ENCODE results near the gene SUMF1.

Gene SUMF1

DNA sequence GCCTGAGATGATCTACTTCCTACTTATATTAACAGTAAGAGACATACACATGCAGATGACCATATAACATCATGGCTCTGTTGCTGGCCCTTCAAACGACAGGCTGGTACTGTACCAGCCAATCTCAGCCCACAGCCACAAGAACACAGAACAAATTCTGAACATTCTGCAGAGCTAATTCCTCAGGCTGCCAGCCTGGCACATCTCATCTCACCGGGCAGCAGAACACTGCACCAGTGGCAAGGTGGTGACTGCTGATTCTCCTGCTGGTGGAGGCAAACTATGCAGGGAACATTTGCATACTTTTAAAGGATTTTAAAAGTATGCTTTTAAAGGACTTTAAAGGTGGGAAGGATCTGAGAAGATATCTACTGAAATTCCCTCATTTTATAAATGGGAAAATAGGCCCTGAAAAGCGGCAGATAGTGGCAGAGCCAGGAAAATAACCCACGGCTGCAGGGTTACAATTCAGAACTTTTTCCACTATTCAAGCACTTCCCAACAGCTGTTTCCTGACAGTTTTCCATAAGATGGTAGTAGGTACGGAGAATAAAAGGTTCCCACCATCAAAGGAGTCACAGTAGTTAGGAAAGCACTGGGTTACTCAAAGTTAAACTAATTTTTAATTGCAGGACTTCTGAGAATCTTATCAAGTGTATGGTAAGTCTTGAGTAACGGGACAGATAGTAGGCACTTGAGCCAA is 37.3 kb downstream of the SUMF1 start:
- TF ChIP-seq POLR2AphosphoS5 (IDR thresholded peaks at IDR 0.05; ENCODE audit: low read depth, low read length) (no peak), SIN3A (IDR thresholded peaks at IDR 0.05; ENCODE audit: borderline replicate concordance, insufficient read depth, low read length) (no peak), TAF1 (IDR thresholded peaks at IDR 0.05; ENCODE audit: borderline replicate concordance, insufficient read depth, low read length) (no peak), FOXP2 (optimal IDR thresholded peaks at IDR 0.05; ENCODE audit: borderline replicate concordance, extremely low read depth, extremely low read length, insufficient read depth) (no peak)
- TF ChIP-seq, protein P1, sequence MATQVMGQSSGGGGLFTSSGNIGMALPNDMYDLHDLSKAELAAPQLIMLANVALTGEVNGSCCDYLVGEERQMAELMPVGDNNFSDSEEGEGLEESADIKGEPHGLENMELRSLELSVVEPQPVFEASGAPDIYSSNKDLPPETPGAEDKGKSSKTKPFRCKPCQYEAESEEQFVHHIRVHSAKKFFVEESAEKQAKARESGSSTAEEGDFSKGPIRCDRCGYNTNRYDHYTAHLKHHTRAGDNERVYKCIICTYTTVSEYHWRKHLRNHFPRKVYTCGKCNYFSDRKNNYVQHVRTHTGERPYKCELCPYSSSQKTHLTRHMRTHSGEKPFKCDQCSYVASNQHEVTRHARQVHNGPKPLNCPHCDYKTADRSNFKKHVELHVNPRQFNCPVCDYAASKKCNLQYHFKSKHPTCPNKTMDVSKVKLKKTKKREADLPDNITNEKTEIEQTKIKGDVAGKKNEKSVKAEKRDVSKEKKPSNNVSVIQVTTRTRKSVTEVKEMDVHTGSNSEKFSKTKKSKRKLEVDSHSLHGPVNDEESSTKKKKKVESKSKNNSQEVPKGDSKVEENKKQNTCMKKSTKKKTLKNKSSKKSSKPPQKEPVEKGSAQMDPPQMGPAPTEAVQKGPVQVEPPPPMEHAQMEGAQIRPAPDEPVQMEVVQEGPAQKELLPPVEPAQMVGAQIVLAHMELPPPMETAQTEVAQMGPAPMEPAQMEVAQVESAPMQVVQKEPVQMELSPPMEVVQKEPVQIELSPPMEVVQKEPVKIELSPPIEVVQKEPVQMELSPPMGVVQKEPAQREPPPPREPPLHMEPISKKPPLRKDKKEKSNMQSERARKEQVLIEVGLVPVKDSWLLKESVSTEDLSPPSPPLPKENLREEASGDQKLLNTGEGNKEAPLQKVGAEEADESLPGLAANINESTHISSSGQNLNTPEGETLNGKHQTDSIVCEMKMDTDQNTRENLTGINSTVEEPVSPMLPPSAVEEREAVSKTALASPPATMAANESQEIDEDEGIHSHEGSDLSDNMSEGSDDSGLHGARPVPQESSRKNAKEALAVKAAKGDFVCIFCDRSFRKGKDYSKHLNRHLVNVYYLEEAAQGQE (IDR thresholded peaks at IDR 0.05; ENCODE audit: insufficient read depth in 1 of 2, low read depth in 2 of 2, low read length in 2 of 2): no peak

DNA sequence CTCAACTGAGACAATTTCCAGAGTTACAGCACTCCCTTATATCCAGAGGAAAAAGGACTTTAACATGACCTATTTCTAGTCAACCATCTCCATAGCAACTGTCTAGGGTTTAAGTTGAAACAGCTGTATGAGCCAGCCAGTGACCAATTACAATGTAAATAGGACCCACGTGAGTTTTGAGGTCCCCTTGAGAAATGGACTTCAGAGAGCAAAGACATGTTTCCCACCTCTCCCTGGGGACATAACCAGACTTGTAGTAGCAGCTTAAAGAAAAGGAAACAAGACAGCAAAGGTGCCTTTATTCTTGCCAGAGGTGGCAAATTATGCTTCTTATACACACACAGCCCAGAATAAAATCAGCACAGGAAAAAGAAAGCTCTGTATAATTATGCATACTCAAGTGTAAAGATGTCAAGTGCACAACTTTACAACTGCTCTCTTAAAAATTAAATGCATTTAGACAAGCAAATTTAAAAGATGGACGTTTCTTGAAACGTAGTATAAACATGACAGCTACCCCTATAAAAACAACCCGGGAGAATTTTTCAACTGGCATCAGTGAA is 40.2 kb downstream of the SUMF1 start:
- TF ChIP-seq POLR2AphosphoS5 (IDR thresholded peaks at IDR 0.05; ENCODE audit: low read depth, low read length): no peak
- no peak for TF ChIP-seq TAF1 (IDR thresholded peaks at IDR 0.05; ENCODE audit: borderline replicate concordance, insufficient read depth, low read length)
- TF ChIP-seq SIN3A (IDR thresholded peaks at IDR 0.05; ENCODE audit: borderline replicate concordance, insufficient read depth, low read length): no peak
- no peak for TF ChIP-seq FOXP2 (optimal IDR thresholded peaks at IDR 0.05; ENCODE audit: borderline replicate concordance, extremely low read depth, extremely low read length, insufficient read depth)
- TF ChIP-seq, protein P1 (IDR thresholded peaks at IDR 0.05; ENCODE audit: insufficient read depth in 1 of 2, low read depth in 2 of 2, low read length in 2 of 2): no peak

DNA sequence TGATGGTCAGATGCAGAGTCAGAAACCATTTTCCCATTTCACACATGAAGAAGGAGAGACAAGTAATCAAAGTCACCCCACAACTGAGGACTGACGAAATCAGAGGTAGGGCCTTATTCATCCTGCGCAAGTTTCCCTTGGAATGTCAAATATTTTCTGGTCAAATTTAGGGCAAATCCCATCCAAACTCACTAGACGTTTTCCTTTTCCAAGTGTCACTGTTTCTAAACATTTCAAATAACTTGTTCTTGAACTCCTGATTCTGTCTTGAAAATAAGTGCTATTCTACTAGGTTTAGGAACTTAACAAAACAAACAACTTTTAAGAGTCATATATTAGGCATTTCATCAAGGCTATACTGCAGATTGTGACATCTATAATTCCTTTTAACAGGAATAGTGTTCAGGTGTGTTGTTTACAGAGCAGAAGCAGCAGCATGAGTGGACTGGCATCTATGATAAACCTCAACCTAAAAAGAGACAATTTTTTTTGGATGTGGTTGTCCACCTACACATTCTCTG is 40.7 kb downstream of the SUMF1 start:
- TF ChIP-seq FOXP2 (optimal IDR thresholded peaks at IDR 0.05; ENCODE audit: borderline replicate concordance, extremely low read depth, extremely low read length, insufficient read depth) (no peak), SIN3A (IDR thresholded peaks at IDR 0.05; ENCODE audit: borderline replicate concordance, insufficient read depth, low read length) (no peak), POLR2AphosphoS5 (IDR thresholded peaks at IDR 0.05; ENCODE audit: low read depth, low read length) (no peak), TAF1 (IDR thresholded peaks at IDR 0.05; ENCODE audit: borderline replicate concordance, insufficient read depth, low read length) (no peak)
- TF ChIP-seq, protein P1 (IDR thresholded peaks at IDR 0.05; ENCODE audit: insufficient read depth in 1 of 2, low read depth in 2 of 2, low read length in 2 of 2): no peak

DNA sequence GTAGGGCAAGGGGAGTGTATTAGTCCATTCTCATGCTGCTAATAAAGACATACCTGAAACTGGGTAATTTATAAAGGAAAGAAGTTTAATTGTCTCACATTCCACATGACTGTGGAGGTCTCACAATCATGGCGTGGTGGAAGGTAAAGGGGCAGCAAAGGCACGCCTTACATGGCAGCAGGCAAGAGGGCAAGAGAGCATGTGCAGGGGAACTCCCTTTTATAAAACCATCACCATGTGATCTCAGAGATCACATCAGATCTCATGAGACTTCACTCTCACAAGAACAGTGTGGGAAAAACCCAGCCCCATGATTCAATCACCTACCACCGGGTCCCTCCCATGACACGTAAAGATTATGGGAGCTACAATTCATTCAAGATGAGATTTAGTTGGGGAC is 41.4 kb downstream of the SUMF1 start:
- TF ChIP-seq FOXP2 (optimal IDR thresholded peaks at IDR 0.05; ENCODE audit: borderline replicate concordance, extremely low read depth, extremely low read length, insufficient read depth) (no peak), TAF1 (IDR thresholded peaks at IDR 0.05; ENCODE audit: borderline replicate concordance, insufficient read depth, low read length) (no peak), SIN3A (IDR thresholded peaks at IDR 0.05; ENCODE audit: borderline replicate concordance, insufficient read depth, low read length) (no peak), POLR2AphosphoS5 (IDR thresholded peaks at IDR 0.05; ENCODE audit: low read depth, low read length) (no peak)
- TF ChIP-seq, protein P1 (IDR thresholded peaks at IDR 0.05; ENCODE audit: insufficient read depth in 1 of 2, low read depth in 2 of 2, low read length in 2 of 2): no peak

Measured in PFSK-1 (cell line).